SJCRH30 (cell line): ENCODE results near the gene KLK11. TPM values are rescaled to one million over a fixed set of nuclear protein-coding genes. Genes with fewer than 3 reads are reported as not detected.

Source experiments
- DNase-seq, 2 experiments: peaks; one replicate each; pipeline ENCODE4 v3.0.0-alpha.2; 2015 to 2020
- H3K27ac ChIP-seq: fragments of 250-450 bp; sonication (Bioruptor Pico); 2 replicates; pipeline ENCODE4 v1.5.1; 2020; ENCODE audit warnings: mild to moderate bottlenecking, moderate library complexity
- H3K27me3 ChIP-seq: fragments of 250-450 bp; sonication (Bioruptor Pico); 2 replicates; pipeline ENCODE4 v1.5.1; 2020; ENCODE audit warnings: mild to moderate bottlenecking, moderate library complexity
- H3K36me3 ChIP-seq: fragments of 250-450 bp; sonication (Bioruptor Pico); 2 replicates; pipeline ENCODE4 v1.5.1; 2020; ENCODE audit warnings: mild to moderate bottlenecking, moderate library complexity
- H3K4me1 ChIP-seq: fragments of 250-450 bp; sonication (Bioruptor Pico); 2 replicates; pipeline ENCODE4 v1.5.1; 2020; ENCODE audit warnings: mild to moderate bottlenecking, moderate library complexity
- H3K4me3 ChIP-seq: fragments of 250-450 bp; sonication (Bioruptor Pico); 2 replicates; pipeline ENCODE4 v1.5.1; 2020; ENCODE audit warnings: mild to moderate bottlenecking, moderate library complexity
- H3K9me3 ChIP-seq: fragments of 250-450 bp; sonication (Bioruptor Pico); replicated peaks from 2 replicates; pipeline ENCODE4 v1.5.1; 2020; ENCODE audit warnings: mild to moderate bottlenecking, moderate library complexity
- total RNA-seq: library from RNA; depleted of rRNA; stranded (reverse); fragments of >200 nt; shearing (Covaris generic); gene quantifications from 2 replicates; pipeline ENCODE4 v1.2.3, GENCODE V29; 2014

Gene KLK11
- total RNA-seq, 1 experiment from 2014 or later, result not detected

GRCh38 chr19:51020988-51021651 is 5.3 kb downstream of the KLK11 start:
- Histone ChIP-seq H3K4me1 (no peaks in the 10 kb centered on the region), H3K9me3 (no peaks in the 10 kb centered on the region), H3K36me3 (no peaks in the 10 kb centered on the region), H3K4me3 (no peak overlapping the region), H3K27ac (no peak overlapping the region), H3K27me3 (peaks cover 10% of the 10 kb centered on the region; the same call in 1 of the 2 replicates)
- peak in 1 of 2 experiments; percentile 53 for DNase-seq

- no peaks in the 10 kb centered on the region for H3K36me3 ChIP-seq
- no peak for DNase-seq
- no peaks in the 10 kb centered on the region for H3K27me3 ChIP-seq
- no peak within 1 kb of the TSS for H3K4me3 ChIP-seq
- no peaks in the 10 kb centered on the region for H3K9me3 ChIP-seq
- no peak within 1 kb of the TSS for H3K27ac ChIP-seq
- H3K4me1 ChIP-seq, result no peaks in the 10 kb centered on the region
Observed at GRCh38 chr19:51019544-51019925, 6.9 kb downstream of the KLK11 start, which contains the start of gene KLK10. Gene KLK10 (minus strand): TSS chr19:51019709. CDS start chr19:51019130, 579 bp downstream.

DNA sequence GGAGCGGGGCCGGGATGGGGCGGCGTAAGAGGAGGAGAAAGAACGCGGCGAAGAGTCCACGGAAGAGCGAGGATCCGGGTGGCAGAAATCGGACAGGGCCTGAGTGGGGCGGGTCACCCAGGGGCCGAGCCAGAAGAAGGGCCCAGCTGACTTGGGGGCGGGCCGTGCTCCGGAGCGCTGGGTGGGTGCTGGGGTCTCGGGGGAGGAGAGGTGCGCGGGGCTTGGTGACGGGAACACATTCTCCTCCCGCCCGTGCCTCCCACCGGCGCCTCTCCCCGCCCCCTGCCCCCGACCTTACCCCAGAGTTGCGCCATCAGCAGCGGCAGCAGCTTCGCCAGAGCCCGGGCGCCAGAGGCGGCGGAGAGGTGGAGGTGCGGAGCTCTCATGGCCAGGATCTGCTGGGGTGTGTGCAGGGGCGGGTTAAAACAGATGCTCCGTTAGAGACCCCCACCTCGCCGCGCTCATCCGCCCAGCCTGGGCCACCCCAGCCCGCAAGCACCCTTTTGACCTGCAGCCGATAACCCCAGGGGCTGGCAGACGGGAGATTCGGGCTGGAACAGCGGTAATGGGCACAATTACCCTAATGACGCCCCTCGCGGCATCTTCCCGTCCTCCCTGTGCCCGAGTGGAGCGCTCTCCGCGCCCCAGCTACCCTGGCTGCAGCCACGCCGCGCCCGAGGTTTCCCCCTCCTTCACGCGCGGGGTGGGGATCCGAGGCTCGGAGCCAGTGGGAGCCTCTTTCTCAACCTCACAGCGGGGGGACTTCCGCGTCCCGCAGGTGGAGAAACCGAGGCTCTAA is 7.5 kb downstream of the KLK11 start:
- H3K36me3 ChIP-seq, result no peaks in the 10 kb centered on the region
- H3K4me1 ChIP-seq, result no peaks in the 10 kb centered on the region
- no peak for DNase-seq
- H3K27me3 ChIP-seq, result no peaks in the 10 kb centered on the region
- no peak overlapping the region for H3K27ac ChIP-seq
- no peaks in the 10 kb centered on the region for H3K9me3 ChIP-seq
- H3K4me3 ChIP-seq, result no peak overlapping the region

DNA sequence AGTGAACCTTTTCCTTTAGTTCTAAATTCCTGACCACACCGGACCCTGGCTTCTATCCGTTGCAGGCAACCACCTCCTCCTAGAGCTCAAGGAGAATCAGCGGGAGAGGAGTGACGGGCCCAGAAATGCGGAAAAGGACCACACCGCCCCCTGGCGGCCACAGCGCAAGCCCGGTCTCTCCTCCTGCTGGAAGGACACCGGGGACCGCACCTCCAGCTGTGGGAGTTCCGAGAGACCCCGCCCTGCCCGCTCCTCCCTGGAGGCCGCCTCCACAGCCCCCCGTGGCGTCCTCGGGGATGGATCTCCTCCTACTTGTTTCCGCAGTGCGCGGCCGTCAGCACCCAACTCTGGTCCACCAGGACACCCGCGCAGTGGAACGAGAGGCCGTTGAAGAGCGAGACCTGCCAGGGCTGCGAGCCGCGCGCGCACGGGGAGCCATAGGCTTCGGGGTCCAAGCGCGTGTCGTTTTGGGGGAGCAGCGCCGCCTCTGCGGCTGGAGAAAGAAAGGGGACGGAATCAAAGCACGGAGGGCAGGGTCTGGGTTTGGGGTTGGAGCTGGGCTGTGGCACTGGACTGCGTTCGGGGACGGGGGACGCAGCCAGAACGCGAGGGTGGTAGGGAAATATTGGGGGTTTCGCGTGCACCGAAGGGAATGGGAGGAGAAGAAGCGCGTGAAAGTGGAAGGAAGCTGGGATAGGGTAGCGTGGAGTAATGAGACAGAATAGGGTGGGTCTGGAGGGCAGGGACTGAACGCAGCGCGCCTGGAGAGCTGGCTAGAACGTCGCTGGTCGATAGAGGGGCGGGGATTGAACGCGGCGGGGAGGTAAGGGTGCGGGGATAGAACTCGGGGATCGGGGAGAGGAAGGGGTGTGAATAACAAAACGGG is 9.4 kb downstream of the KLK11 start:
- DNase-seq, result peak; percentile 46 to 57
- Histone ChIP-seq H3K9me3 (no peaks in the 10 kb centered on the region), H3K4me1 (no peaks in the 10 kb centered on the region), H3K36me3 (no peaks in the 10 kb centered on the region), H3K4me3 (no peak overlapping the region), H3K27ac (no peak overlapping the region), H3K27me3 (no peaks in the 10 kb centered on the region)

- no peak for DNase-seq
- H3K36me3 ChIP-seq, result no peaks in the 10 kb centered on the region
- no peaks in the 10 kb centered on the region for H3K9me3 ChIP-seq
- no peaks in the 10 kb centered on the region for H3K4me1 ChIP-seq
- no peaks in the 10 kb centered on the region for H3K27me3 ChIP-seq
- H3K4me3 ChIP-seq, result no peak overlapping the region
- H3K27ac ChIP-seq, result no peak overlapping the region
Observed at GRCh38 chr19:51015691-51016267, 10.6 kb downstream of the KLK11 start.

GRCh38 chr19:51014242-51014641 is 12.2 kb downstream of the KLK11 start:
- Histone ChIP-seq H3K4me1 (no peaks in the 10 kb centered on the region), H3K4me3 (no peak overlapping the region), H3K36me3 (no peaks in the 10 kb centered on the region), H3K9me3 (no peaks in the 10 kb centered on the region), H3K27ac (no peak overlapping the region), H3K27me3 (no peaks in the 10 kb centered on the region)
- DNase-seq, result no peak

DNA sequence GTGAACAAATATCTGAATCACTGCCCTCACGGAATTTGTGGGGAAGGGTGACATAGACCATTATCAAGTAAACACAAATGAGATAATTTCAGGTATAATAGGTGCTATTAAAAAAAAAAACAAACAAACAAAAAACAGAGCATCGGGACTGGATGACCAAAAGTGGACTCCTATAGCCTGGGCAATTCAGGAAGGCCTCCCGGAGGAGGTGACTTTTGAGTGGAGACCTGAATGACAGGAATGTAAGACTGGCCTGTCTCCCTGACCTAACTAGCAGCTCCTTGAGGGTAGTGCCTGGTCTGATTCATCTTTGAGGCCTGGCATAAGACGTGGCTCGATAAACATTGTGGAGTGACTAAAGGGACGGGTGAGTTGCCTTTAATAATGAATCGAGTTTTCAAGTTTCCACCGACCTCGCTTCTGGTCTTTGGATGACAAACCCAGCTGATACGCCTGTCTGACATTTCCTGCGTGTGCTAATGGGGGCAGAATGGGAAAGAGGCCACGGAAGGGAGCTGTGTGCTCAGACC is 13.7 kb downstream of the KLK11 start:
- Histone ChIP-seq H3K36me3 (no peaks in the 10 kb centered on the region), H3K27me3 (peaks cover 9% of the 10 kb centered on the region; the same call in 1 of the 2 replicates), H3K27ac (no peak overlapping the region), H3K9me3 (no peaks in the 10 kb centered on the region), H3K4me3 (no peak overlapping the region), H3K4me1 (no peaks in the 10 kb centered on the region)
- no peak for DNase-seq

DNA sequence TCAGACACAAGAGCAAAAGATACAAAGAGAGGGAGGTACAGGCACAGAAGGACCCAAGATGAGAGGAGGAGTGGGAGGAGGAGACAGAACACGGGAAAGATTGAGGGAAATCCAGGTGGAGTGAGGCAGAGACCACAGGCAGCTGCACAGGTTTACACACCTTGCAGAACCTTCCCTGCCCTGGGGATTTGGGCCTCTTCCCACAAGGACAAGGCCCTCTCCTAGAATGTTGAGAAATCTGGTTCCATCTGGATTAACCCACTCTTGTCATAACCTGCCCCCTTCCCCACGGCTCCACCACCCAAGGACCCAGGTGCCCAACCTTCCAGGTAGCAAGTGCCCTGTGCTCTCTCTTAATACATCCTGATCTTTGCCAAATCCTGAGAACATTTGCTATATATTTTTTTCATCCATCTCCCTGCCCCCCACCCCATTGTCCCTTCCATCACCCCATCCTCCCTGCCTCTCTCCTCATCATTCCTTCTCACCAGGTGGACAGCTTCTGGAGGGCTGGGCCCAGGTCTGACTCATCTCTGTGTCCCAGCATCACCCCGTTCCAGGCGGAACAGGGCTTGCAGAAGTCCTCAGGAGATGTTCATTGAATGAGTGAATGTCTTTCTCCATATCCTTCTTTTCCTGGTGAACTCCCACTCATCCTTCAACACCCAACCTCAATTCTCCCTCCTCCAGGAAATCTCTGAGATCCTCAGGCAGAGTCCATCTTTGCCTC is 16.2 kb downstream of the KLK11 start:
- H3K4me3 ChIP-seq, result no peak overlapping the region
- H3K4me1 ChIP-seq, result no peaks in the 10 kb centered on the region
- H3K27me3 ChIP-seq, result peaks cover 16% of the 10 kb centered on the region; the same call in 1 of the 2 replicates
- H3K36me3 ChIP-seq, result no peaks in the 10 kb centered on the region
- DNase-seq, result no peak
- no peaks in the 10 kb centered on the region for H3K9me3 ChIP-seq
- H3K27ac ChIP-seq, result no peak overlapping the region

DNA sequence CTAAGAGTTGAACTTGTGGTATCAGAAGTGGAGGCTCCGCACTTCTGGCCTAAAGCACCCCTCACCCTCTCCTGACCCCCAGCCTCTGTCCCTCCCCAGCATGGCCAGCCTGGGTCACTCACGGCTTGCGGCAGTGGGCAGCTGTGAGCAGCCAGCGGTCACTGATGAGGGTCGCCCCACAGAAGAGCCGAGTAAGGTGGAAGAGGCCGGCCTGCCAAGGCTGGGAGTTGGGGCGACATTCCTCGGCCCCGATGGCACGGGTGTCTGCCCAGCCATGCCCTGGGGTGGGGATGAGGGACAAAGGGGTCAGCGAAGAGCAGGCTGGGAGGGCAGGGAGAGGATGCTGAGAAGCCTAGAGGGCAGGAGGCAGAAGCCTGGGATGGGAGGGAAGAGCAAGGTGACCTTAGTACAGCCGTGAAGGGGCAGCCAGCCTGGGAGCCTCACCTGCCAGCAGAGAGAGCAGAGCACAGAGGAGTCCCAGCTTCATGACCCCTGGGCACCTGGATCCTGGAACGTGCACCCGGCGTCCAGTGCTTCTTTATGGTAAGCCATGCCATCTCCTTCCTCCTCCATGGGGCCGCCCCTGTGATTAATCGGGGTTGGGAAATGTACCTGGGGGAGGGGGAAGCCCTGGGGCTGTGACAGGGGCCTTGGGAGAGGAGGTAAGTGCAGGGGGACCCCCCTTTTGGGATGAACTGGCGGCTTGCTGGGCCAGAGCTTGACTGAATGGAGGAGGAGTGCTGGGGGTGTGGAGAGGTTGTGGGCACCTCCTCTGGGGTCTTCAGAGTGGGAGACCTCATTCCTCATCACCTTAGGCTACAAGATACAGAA is 17.1 kb downstream of the KLK11 start:
- Histone ChIP-seq H3K9me3 (no peaks in the 10 kb centered on the region), H3K36me3 (no peaks in the 10 kb centered on the region), H3K4me1 (no peaks in the 10 kb centered on the region), H3K4me3 (no peak overlapping the region), H3K27me3 (peaks cover 16% of the 10 kb centered on the region; the same call in 1 of the 2 replicates), H3K27ac (no peak overlapping the region)
- DNase-seq, result no peak

DNA sequence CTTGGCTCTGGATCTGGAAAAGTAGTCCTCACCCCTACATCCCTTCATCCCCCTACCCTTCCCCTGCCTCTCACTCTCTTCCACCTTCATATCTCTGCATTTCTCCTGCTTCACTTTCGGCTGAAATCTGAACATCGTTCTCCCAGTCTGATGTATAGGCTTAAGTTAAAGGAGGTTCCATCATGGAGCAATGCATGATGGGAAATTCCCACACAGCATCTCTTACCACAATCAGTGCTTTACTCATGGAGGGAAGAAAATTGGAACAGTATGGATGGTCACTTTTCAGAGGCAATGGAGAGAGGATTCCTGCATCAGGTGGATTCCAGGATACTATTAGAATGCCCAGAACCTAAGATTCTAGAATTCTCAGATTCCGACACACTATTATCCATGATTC is 18.9 kb downstream of the KLK11 start:
- H3K9me3 ChIP-seq, result no peaks in the 10 kb centered on the region
- H3K4me1 ChIP-seq, result no peaks in the 10 kb centered on the region
- no peaks in the 10 kb centered on the region for H3K36me3 ChIP-seq
- H3K4me3 ChIP-seq, result no peak overlapping the region
- no peak for DNase-seq
- H3K27ac ChIP-seq, result no peak overlapping the region
- peaks cover 16% of the 10 kb centered on the region; the same call in 1 of the 2 replicates for H3K27me3 ChIP-seq

DNA sequence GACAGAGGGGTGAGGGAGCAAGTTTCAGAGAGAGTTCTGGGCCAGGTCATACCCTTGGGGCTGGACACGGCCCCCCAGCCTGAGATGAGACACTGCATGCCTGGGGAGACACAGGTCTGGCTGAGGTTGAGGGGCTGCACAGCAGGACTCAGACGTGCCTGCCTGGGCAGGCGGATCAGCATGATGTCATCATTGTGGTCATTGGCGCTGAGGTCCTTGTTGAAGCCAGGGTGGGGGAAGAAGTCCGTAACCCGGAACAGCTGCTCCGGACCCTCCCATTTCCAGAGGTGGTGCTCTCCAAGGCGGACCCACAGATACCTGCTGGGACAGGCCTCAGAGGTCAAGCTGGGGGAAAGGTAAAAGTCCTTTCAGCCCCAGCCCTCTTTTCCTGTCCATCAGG is 20.0 kb downstream of the KLK11 start:
- H3K36me3 ChIP-seq, result no peaks in the 10 kb centered on the region
- H3K27me3 ChIP-seq, result peaks cover 16% of the 10 kb centered on the region; the same call in 1 of the 2 replicates
- H3K27ac ChIP-seq, result no peak overlapping the region
- no peak overlapping the region for H3K4me3 ChIP-seq
- H3K9me3 ChIP-seq, result no peaks in the 10 kb centered on the region
- DNase-seq, result peak in 1 of 2 experiments; percentile 24
- no peaks in the 10 kb centered on the region for H3K4me1 ChIP-seq

GRCh38 chr19:51005248-51005647 is 21.2 kb downstream of the KLK11 start:
- no peak overlapping the region for H3K4me3 ChIP-seq

DNA sequence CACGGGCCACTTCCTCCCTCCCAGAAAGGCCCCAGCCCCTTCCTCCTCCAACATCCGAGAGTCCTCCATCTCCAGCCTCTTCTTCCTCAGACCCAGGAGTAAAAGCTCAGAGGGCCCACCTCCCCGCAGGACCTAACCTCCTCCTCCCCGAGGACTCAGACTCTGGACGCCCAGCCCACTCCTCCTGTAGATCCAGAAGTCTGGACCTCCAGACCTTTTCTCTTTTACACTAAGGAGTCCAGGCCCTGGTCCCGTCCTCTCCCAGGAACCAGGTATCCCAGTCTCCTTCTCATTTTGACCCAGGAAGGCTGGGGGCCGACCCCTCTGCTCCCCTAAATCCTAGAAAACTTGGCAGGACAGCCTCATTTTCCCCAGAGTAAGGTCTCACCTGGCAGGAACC is 23.1 kb downstream of the KLK11 start:
- DNase-seq, result no peak
- Histone ChIP-seq H3K27me3 (peaks cover 8% of the 10 kb centered on the region; the same call in 1 of the 2 replicates), H3K4me3 (no peak overlapping the region), H3K36me3 (no peaks in the 10 kb centered on the region), H3K9me3 (no peaks in the 10 kb centered on the region), H3K4me1 (no peaks in the 10 kb centered on the region), H3K27ac (no peak overlapping the region)

More at GRCh38 chr19:51005248-51005647, 21.2 kb downstream of the KLK11 start:
- peaks cover 16% of the 10 kb centered on the region; the same call in 1 of the 2 replicates for H3K27me3 ChIP-seq
- H3K4me1 ChIP-seq, result no peaks in the 10 kb centered on the region
- H3K9me3 ChIP-seq, result no peaks in the 10 kb centered on the region
- no peaks in the 10 kb centered on the region for H3K36me3 ChIP-seq
- no peak overlapping the region for H3K27ac ChIP-seq
- DNase-seq, result no peak
